Measurements from ENCODE around the gene GPRASP3.

Gene GPRASP3

DNA sequence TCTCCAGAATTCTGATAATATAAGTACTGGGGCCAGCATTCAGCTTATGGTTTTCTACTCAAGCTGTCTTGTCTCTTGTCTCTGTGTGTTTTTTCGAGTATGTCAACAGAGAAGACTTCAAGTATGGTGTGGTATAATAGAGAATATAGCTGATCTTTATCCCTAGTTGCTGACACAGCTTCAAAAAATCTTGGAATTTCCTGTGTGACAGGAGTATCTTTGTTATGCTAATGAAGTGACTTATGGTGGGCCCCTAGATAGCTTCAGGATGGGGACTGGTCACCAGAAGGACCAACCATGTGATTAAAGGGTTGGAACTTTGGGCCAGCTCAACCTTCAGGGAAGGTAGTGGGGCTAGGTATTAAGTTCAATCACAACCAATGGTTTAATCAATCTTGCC, 2.9 kb downstream of the GPRASP3 start:
- no peak for TF ChIP-seq CTCF (conservative IDR thresholded peaks at IDR 0.05; ENCODE audit: low read length)

GRCh38 chrX:102727761-102728160, 7.2 kb downstream of the GPRASP3 start:
- no peak overlapping the region for H3K4me3 ChIP-seq (ENCODE audit: low read length)
- TF ChIP-seq CTCF (conservative IDR thresholded peaks at IDR 0.05; ENCODE audit: low read length): no peak
- DNase-seq (ENCODE audit: low read depth): no peak

More for the DNA sequence above, 2.9 kb downstream of the GPRASP3 start:
- DNase-seq (ENCODE audit: low read depth): no peak
- H3K4me3 ChIP-seq (ENCODE audit: low read length): no peak overlapping the region

- no peak for TF ChIP-seq CTCF (conservative IDR thresholded peaks at IDR 0.05; ENCODE audit: low read length)
- H3K4me3 ChIP-seq (ENCODE audit: low read length): no peak overlapping the region
- no peak for DNase-seq (ENCODE audit: low read depth)
Measured at GRCh38 chrX:102728646-102729045, 8.1 kb downstream of the GPRASP3 start.

DNA sequence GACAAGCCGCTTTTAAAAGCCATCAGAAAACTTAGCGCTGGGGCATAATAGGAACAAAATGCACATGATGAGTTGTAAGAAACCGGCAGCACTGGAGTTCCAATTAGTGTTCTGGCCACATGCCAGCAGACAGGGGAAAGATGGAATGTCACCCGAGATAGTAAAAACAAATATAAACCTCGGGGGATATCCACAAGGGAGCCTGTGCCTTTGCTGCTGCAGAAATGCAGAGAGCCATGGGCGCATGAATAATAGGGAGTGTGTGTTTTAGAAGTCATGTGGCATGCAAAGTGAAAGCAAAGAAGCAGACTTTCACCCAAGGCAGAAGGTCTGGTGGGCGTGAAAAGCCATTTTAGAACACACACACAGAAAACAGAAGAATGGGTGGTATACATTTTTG, 19.1 kb downstream of the GPRASP3 start:
- TF ChIP-seq CTCF (conservative IDR thresholded peaks at IDR 0.05; ENCODE audit: low read length): no peak
- no peak overlapping the region for H3K4me3 ChIP-seq (ENCODE audit: low read length)
- DNase-seq (ENCODE audit: low read depth): no peak

GRCh38 chrX:102744307-102744706, 23.8 kb downstream of the GPRASP3 start:
- TF ChIP-seq CTCF (conservative IDR thresholded peaks at IDR 0.05; ENCODE audit: low read length): no peak
- H3K4me3 ChIP-seq (ENCODE audit: low read length): no peak overlapping the region
- no peak for DNase-seq (ENCODE audit: low read depth)

GRCh38 chrX:102745513-102745856, 24.9 kb downstream of the GPRASP3 start:
- TF ChIP-seq CTCF (conservative IDR thresholded peaks at IDR 0.05; ENCODE audit: low read length): no peak
- DNase-seq (ENCODE audit: low read depth): no peak
- peak overlapping the region; percentile 65 for H3K4me3 ChIP-seq (ENCODE audit: low read length)

DNA sequence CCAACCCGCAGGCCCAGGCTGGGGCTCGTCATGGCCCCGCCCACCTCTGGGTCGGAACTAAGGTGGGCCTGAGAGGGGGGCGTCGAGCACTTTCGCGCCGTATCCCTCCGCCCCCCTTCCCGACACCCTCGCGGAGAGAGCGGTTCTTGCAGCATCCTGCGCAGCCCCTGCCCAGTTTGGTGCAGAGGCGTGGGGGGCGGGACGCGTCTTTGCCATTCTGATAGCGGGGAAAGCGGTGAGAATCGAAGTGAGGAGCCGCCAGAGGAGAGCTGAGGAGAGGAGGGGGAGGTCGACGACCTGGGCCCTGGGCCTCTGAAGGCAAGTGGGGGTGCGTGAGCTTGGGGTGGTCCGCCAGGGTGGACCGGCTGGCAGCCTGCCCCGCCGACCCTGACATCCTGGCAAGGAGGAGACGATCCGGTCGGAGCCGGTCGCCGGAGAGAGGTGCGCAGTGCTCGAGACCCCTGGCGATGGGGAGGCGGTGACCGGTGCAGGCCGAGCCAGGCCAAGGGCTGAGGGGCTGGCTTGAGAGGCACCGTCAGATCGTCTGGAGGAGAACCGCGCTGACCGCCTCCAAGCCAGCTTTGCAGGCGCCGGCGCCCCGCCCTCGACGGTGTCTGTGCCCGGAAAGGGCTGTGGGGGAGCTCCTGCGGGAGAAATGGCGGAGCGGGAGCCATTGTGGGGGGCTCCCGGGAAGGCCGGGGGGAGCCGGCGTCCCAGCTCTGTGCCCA, 25.5 kb downstream of the GPRASP3 start:
- no peak for TF ChIP-seq CTCF (conservative IDR thresholded peaks at IDR 0.05; ENCODE audit: low read length)
- DNase-seq (ENCODE audit: low read depth): peak; percentile 16
- H3K4me3 ChIP-seq (ENCODE audit: low read length): peak overlapping the region; percentile 65

Measured in AG10803 (cell line).